ENCODE data around the gene SOST.

The SOST gene

DNA sequence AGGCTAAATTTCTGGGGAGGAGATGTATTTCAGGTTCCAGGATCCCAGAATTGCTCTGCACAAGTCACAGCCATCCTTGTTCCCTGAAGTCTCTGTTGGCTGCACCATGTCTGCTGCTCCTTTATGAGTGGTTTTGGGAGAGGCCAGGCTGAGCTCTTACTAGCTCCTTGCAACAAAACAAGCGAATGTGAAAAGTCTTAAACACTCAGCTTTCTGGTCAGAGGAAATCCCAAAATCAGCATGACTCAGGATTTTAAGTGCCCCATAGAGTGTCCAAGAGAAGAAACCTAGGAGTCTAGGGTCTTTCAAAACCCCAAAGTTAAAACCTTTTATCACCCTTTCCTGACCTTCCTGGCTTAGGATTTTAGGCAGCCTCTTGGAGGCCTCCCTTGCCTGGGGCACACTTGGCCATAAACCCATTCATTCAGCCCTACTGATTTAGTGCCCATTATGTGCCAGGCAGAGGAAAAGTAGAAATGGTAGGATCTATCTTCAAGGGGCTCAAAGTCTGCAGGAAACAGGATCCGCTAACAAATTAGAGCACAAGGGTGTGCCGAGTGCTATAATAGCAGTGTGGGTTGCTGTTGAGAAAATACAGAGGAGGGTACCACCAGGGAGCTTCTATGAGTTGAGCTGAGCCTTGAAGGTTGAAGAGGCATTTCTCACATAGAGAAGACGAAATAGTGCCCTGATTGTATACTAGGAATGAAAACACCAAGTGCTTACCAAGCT lies 36.9 kb downstream of the SOST start:
- TF ChIP-seq SNAI2 (CRISPR knock-in tag; IDR thresholded peaks at IDR 0.05), result no peak
- TF ChIP-seq ZNF70 (CRISPR knock-in tag; IDR thresholded peaks at IDR 0.05), result no peak
- no peak for TF ChIP-seq ZFP30 (CRISPR knock-in tag; IDR thresholded peaks at IDR 0.05)
- TF ChIP-seq TOX (CRISPR knock-in tag; IDR thresholded peaks at IDR 0.05; ENCODE audit: borderline replicate concordance), result no peak
- TF ChIP-seq ESRRG (CRISPR knock-in tag; IDR thresholded peaks at IDR 0.05), result no peak
- no peak for TF ChIP-seq POU6F1 (CRISPR knock-in tag; IDR thresholded peaks at IDR 0.05; ENCODE audit: borderline replicate concordance, low read depth)
- TF ChIP-seq ZNF8 (CRISPR knock-in tag; IDR thresholded peaks at IDR 0.05), result no peak
- no peak for TF ChIP-seq RARB (CRISPR knock-in tag; IDR thresholded peaks at IDR 0.05)
- TF ChIP-seq, protein P1, sequence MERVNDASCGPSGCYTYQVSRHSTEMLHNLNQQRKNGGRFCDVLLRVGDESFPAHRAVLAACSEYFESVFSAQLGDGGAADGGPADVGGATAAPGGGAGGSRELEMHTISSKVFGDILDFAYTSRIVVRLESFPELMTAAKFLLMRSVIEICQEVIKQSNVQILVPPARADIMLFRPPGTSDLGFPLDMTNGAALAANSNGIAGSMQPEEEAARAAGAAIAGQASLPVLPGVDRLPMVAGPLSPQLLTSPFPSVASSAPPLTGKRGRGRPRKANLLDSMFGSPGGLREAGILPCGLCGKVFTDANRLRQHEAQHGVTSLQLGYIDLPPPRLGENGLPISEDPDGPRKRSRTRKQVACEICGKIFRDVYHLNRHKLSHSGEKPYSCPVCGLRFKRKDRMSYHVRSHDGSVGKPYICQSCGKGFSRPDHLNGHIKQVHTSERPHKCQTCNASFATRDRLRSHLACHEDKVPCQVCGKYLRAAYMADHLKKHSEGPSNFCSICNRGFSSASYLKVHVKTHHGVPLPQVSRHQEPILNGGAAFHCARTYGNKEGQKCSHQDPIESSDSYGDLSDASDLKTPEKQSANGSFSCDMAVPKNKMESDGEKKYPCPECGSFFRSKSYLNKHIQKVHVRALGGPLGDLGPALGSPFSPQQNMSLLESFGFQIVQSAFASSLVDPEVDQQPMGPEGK (CRISPR knock-in tag; IDR thresholded peaks at IDR 0.05; ENCODE audit: borderline replicate concordance), result no peak
- no peak for TF ChIP-seq BACH2 (CRISPR knock-in tag; IDR thresholded peaks at IDR 0.05; ENCODE audit: borderline replicate concordance)
- TF ChIP-seq GLIS3 (CRISPR knock-in tag; IDR thresholded peaks at IDR 0.05), result no peak
- TF ChIP-seq TSHZ2 (CRISPR knock-in tag; IDR thresholded peaks at IDR 0.05), result no peak
- TF ChIP-seq ZFP3 (CRISPR knock-in tag; IDR thresholded peaks at IDR 0.05), result no peak
- TF ChIP-seq OSR1 (CRISPR knock-in tag; IDR thresholded peaks at IDR 0.05), result no peak
- TF ChIP-seq ISL1 (CRISPR knock-in tag; IDR thresholded peaks at IDR 0.05), result no peak
- TF ChIP-seq ZC3H10 (CRISPR knock-in tag; IDR thresholded peaks at IDR 0.05), result no peak
- TF ChIP-seq CSDC2 (CRISPR knock-in tag; IDR thresholded peaks at IDR 0.05), result no peak
- no peak for TF ChIP-seq CSRNP3 (CRISPR knock-in tag; IDR thresholded peaks at IDR 0.05)
- TF ChIP-seq ARNTL (CRISPR knock-in tag; IDR thresholded peaks at IDR 0.05; ENCODE audit: borderline replicate concordance, low read depth), result no peak

GRCh38 chr17:43720311-43721060 lies 38.1 kb downstream of the SOST start:
- peak; percentile 90 for ATAC-seq
- TF ChIP-seq TSHZ2 (CRISPR knock-in tag; IDR thresholded peaks at IDR 0.05), result peak; percentile 45; the same call in 1 of the 2 replicates
- TF ChIP-seq ZFP30 (CRISPR knock-in tag; IDR thresholded peaks at IDR 0.05), result no peak

More for the DNA sequence above, 36.9 kb downstream of the SOST start:
- no peak for ATAC-seq
